HG02763 (cell line): Measurements from ENCODE around the gene ITGB4.
"Not testable (repeated sequence)": the region's sequence is repeated elsewhere in the genome, so short reads cannot be mapped to it uniquely, and the experiment has no call there.

Experiments used
- ATAC-seq: cut with Tn5 transposase; IDR thresholded peaks from one replicate; pipeline ENCODE4 v1.9.1; 2021; ENCODE audit warnings: mild to moderate bottlenecking, moderate library complexity; ENCODE audit not compliant: unreplicated experiment

The ITGB4 gene

DNA sequence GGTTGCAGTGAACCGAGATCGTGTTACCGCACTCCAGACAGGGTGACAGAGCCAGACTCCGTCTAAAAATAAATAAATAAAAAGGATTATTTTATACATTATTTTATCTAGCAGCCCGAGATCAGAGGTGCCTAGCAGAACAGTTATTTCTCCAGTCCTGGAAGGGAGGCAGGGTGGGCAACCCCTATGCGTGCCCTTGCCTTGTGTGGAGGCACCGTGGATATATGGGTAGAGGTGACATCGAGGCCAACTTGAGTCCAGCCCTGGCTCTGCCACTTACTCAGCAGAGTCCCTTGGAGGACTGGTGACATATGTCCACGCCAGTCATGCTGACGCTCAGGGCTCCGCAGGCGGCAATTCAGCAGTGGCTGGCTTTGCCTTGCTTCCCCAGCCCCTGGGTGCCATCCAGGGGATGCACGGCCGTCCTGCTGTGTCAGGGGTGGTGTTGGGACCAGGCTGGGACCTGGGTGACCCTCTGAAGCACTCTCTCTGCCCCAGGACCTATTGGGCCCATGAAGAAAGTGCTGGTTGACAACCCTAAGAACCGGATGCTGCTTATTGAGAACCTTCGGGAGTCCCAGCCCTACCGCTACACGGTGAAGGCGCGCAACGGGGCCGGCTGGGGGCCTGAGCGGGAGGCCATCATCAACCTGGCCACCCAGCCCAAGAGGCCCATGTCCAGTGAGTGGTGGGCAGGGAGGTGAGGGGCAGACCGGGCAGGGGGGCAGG, 30.6 kb downstream of the ITGB4 start:
- no peak for ATAC-seq

DNA sequence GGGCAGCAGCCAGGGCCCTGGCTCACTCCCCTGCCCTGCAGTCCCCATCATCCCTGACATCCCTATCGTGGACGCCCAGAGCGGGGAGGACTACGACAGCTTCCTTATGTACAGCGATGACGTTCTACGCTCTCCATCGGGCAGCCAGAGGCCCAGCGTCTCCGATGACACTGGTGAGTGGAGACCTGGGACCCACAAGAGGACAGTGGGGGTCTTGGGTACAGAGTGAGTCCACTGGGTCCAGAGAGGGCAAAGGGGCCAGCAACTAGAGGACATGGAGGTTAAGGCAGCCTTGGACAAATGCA, 31.1 kb downstream of the ITGB4 start:
- no peak for ATAC-seq

DNA sequence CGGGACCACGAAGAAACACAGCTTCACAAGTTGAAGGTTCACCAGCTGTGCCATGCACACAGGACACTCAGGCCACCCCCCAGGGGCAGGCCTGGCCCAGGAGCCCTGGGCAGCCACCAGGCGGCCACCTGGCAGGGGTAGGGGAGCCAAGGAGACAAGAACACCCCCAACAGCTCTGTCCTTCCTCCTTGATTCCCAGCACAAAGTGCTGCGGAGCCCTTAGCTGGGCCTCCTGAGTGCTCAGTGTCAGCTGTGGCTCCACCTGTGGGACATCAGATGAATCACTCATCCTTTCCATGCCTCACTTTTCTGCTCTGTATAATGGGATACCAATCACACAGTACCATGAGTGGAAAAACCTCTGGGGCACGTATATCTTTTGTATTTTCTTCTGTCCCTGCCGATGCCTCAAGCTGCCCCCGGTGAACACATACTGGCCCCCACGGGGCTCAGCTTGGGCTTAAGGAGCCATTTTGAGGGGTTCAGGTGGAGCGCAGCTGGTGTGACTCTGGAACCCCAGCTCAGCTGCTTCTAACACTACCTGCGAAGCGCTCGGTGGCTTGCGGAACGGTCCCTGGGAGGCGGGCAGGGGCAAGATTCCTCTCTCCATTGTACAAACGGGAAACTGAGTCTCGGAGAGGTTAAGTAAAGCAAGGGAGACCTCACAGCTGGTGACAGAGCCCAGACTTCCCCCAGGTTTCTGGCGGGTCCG, 31.7 kb downstream of the ITGB4 start:
- no peak for ATAC-seq

DNA sequence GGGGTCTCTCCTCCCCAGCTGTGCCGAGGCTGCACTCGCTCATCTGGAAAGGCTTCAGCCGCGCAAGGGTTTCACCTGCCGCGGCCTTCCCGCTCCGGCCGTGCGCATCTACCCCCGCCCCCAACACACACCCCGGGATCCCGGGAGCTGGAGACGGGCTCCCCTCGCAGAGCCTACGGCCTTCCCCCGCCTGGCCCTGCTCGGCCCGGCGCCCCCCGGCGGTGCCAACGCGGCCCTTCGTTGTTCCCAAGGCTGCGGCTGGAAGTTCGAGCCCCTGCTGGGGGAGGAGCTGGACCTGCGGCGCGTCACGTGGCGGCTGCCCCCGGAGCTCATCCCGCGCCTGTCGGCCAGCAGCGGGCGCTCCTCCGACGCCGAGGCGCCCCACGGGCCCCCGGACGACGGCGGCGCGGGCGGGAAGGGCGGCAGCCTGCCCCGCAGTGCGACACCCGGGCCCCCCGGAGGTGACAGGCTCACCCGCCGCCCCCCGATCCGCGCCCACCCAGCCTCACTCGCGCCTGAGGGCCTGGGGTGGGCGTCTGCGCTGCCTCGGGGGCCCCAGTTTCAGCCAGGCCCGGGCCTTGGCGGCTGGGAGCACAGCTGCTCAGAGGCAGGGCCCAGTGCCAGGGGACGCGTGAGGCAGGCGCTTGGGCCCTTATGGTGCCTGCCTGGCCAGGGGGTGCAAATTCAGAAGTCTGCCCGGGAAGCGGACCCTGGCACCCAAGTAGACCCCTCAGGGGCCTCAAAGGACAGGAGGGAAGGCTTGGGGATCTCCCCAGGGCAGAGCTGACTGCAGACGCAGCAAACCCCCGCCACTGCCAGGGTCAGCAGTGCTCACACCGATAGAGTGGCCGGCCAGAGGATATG, 32.5 kb downstream of the ITGB4 start:
- ATAC-seq, result peak; percentile 55

DNA sequence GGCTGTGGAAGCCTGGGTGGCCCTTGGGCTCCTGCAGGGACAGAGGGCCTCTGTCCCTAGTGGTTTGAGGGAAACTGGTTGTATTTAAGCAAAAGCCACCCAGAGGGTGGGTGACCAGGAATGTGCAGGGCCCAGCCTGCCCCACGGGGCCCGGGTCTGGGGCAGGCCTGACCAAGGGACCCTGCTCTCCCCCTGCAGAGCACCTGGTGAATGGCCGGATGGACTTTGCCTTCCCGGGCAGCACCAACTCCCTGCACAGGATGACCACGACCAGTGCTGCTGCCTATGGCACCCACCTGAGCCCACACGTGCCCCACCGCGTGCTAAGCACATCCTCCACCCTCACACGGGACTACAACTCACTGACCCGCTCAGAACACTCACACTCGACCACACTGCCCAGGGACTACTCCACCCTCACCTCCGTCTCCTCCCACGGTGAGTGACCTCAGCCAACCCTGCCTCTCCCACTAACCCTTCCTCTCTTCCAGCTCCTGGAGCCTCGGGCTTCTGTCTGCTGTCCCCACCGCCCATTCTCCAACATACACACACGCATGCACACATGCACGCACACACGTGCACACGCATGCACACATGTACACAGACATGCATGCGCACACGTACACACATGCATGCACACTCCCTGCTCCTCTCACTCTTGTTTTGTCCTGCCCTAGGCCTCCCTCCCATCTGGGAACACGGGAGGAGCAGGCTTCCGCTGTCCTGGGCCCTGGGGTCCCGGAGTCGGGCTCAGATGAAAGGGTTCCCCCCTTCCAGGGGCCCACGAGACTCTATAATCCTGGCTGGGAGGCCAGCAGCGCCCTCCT, 33.3 kb downstream of the ITGB4 start:
- no peak for ATAC-seq

DNA sequence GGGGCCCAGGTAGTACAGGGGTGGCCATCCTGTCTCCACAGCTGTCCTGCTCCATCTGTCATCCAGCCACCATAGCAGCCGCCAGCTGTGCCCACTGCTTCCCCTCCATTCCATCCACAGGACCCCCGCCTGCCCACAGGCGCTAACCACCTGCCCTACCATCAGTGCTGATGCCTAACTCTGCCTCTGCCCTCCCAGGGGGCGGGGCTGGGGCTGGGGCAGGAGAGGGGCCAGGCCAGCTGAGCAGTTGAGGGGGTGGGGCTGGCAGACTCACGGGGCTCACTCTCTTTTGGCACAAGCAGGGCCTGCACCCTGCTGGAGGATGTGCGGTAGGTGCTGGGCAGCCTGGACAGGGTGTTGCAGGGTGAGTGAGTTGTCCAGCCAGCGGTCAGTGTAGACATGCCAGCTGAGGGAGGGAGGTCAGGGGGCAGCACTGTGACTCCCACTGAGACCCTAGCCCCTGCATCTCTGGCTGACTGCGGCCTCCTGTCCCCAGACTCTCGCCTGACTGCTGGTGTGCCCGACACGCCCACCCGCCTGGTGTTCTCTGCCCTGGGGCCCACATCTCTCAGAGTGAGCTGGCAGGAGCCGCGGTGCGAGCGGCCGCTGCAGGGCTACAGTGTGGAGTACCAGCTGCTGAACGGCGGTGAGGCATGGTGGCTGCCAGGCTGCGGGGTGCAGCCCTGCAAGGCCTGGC, 34.1 kb downstream of the ITGB4 start:
- no peak for ATAC-seq

DNA sequence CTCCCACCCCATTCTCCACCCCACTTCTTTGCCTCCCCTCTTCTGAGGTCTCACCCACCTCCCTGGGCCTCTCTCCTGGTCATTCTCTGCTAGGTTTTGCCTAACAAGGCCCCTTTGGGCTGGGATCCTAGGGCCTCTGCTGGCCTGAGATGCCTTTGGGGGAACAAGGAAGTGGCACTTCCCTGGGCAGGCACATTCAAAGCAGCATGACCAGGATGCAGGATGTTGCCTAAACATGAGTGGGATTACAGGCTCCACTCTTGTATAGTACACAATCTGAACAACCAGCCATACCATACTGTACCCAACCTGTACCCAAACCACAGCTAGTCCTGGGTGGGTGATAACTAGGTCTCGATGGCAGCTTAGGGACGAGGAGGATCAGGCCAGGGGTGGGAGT, 34.7 kb downstream of the ITGB4 start:
- no peak for ATAC-seq

DNA sequence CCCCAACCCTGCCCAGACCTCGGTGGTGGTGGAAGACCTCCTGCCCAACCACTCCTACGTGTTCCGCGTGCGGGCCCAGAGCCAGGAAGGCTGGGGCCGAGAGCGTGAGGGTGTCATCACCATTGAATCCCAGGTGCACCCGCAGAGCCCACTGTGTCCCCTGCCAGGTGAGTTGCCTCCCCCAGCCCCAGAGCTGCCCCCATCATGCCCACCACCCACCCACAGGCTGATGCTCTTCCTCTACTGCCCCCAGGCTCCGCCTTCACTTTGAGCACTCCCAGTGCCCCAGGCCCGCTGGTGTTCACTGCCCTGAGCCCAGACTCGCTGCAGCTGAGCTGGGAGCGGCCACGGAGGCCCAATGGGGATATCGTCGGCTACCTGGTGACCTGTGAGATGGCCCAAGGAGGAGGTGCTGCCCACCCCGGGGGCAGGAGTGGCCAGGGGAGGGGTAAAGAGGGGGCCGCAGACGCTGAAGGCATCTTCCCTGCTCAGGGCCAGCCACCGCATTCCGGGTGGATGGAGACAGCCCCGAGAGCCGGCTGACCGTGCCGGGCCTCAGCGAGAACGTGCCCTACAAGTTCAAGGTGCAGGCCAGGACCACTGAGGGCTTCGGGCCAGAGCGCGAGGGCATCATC, 35.3 kb downstream of the ITGB4 start:
- no peak for ATAC-seq

DNA sequence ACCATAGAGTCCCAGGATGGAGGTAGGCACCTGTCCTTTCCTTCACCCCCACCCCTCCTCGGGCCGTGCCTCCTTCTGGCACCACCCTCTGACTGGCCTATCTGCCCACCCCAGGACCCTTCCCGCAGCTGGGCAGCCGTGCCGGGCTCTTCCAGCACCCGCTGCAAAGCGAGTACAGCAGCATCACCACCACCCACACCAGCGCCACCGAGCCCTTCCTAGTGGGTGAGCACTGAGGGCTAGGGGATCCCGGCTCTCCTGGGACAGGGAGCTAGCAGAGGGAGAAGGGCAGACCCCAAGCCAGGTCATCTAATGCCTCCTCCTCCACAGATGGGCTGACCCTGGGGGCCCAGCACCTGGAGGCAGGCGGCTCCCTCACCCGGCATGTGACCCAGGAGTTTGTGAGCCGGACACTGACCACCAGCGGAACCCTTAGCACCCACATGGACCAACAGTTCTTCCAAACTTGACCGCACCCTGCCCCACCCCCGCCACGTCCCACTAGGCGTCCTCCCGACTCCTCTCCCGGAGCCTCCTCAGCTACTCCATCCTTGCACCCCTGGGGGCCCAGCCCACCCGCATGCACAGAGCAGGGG, 35.9 kb downstream of the ITGB4 start:
- no peak for ATAC-seq

DNA sequence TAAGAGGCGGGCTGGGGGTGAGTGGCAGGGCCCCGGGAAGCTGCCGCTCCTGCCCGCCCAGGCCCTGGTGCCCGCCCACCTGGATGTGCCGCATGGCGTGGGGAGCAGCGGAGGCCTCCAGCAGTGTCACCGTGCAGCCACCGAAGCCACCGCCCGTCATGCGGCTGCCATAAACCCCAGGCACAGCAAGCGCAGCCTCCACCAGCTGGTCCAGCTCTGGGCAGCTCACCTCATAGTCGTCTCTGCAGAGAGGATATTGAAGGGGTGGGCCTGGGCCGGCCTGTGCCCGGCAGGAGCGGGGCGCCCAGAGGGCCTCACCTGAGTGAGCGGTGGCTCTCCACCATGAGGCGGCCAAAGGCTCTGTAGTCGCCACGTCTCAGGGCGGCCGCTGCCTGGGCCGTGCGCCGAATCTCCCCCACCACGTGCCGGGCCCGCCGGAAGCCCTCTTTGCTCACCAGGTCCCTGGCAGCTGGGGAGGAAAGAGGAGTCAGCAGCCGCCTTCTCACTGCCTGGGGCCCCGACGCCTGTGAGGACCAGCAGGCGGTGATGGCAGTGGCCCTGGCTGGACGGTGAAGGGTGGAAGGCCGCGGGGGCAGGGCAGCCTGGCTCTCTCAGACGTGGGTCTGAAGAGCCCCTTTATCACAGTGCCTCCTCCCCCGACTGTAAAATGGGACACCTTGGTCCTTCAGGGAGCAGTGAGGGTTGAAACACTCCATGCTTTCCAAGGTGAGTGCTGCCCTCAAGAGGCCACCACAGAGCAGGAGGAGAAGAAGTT, 37.1 kb downstream of the ITGB4 start:
- no peak for ATAC-seq

DNA sequence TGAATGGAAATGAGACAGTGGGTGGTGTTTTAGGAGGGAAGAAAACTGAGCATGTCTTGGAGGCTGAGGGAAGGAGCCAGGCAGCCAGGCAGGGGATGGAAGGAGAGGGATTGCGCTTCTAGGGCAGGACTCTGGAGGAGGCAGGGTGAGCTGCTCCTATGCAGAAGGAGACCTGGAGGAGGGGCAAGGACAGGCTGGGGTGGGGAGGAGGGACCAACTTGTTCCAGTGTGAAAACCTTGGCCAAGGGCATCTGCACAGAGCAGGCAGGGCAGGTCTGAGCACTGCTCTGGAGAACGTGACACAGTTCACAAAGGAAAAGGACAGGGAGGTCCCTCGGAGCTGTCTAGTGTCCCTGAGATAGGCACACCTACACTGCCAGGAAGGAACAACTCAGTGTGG, 38.2 kb downstream of the ITGB4 start:
- ATAC-seq, result no peak

DNA sequence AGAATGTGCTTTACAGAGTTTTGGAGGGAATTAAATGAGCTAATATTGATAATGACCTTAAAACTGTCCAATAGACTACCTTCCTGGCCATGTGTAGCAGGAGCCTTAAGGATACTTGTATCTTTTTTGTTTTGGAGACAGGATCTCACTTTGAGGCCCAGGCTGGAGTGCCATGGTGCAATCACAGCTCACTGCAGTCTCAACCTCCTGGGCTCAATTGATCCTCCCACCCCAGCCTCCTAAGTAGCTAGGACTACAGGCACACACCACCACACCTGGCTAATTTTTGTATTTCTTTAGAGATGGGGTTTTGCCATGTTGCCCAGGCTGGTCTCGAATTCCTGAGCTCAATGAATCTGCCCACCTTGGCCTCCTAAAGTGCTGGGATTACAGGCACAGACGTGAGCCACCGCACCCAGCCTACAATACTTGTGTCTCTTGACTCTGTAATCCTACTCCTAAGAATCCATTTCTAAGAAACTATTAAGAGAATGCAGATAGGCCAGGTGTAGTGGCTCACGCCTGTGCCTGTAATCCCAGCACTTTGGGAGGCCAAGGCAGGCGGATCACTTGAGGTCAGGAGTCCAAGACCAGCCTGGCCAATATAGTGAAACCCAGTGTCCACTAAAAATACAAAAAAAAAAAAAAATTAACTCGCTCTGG, 38.9 kb downstream of the ITGB4 start:
- not testable (repeated sequence) for ATAC-seq

DNA sequence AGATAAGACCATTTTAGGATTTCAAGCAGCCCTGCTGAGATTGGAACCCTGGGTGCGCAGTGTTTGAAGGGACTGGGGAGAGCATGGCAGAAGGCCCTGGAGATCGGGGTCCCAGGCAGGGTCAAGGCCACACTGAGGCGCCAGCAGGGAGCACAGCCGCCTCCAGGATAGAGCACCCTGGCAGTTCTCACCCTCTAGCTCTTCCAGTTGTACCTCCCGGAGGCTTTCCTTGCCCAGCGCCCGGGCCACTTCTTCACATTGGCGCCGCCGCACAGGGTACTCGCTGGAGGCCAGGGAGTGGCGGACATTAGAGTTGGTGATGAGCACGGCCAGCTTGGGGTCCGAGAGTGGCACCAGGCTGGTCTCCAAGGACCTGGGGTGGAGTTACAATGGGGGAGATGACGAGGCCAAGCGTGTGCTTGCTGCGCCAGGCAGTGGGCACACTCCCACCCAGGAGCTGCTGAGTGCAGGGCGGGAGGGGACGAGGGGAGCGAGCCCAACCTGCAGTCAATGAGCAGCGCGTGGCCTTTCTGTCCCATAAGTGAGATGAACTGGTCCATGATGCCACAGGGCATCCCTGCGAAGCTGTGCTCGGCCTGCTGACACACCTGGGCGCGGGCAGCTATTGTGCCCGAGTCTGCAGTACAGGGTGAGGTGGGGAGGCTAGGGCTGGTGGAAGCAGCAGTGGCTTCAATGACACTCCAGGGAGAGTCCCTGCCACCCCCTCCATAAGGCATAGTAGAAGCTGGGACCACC, 41.4 kb downstream of the ITGB4 start:
- no peak for ATAC-seq

DNA sequence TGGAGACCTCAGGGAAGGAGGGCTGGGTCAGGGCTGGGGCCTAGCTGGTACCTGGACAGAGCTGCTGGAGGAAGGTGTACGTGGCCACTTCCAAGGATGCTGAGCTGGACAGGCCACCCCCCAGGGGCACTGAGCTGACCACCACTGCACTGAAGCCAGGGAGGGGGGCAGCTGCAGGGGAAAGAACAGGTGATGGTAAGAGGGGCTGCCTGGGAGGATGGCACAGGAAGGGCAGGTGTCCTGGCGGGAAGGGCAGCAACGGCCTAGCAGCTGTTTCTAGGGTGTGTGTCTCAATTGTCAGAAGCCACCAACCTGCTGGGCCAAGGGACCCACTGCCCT, 42.0 kb downstream of the ITGB4 start:
- ATAC-seq, result no peak

DNA sequence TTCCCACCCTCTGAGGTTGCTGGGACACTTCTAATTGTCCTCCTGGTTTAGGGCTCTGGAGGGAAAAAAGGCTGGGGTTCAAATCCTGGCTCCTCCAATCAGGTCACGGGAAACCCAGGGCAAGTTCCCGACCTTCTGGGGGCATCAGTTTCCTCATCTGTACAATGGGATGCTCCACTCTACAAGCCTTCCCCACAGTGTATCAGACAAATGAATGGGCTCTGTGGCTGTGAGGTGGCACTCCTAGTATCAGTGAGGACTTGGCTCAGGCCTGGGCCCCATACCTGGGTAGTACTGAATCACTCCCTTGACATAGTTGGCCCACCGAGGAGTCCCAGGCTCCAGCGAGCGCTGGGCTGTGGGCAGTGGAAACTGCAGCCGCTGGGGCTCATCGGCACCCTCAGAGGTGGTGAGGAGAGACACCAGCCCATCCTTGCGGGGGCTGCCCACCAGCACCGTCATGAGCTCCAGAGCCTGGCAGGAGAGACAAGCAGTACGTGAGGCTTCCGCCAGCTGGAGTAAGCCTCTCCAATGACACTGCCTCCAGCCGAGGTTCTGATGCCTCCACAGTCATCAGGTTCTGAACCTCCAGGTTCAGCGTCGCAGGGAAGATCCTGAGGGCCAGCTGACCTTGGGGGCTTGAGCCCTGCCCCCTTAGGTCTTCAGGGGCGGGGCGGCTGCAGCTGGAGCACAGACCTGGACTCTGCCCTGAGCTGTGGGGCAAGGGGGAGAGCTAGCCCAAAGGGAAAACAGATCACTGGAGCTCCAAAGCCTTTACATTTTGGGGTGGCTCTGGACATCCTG, 42.6 kb downstream of the ITGB4 start:
- ATAC-seq, result no peak

DNA sequence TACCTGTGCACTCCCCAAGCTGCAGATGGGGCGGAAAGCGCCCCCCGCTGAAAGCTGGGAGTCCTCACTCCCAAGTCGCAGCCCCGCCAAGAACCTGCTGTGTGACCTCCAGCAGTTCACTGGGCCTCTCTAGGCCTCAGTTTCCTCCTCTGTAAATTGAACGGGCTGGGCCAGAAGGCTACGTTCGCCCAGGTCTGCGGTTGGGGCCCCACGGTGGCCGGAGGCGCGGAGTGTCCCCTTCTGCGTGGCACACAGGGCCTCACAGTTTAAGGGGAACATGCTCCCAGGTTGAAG, 43.1 kb downstream of the ITGB4 start:
- ATAC-seq, result no peak
